Ovary (tissue), 3 donors: Measurements from ENCODE around the gene PHAF1.
"Not testable (repeated sequence)": the region's sequence is repeated elsewhere in the genome, so short reads cannot be mapped to it uniquely, and the experiment has no call there.

Experiments
- CTCF ChIP-seq, 3 donors: fragments of 450-650 bp in 2 of 3; fragments of 200-600 bp in 1 of 3; IDR thresholded peaks; one replicate each; pipeline versions ENCODE4 v1.5.1 to v1.8.0; 2016 to 2022; ENCODE audit warnings: antibody characterized with exemption in 3 of 3, mild to moderate bottlenecking in 1 of 3
- EP300 ChIP-seq: sonication (generic); formaldehyde crosslinking; IDR thresholded peaks from one replicate; pipeline ENCODE4 v1.6.1; 2017; ENCODE audit warnings: antibody characterized with exemption
- POLR2A ChIP-seq: fragments of 450-650 bp; IDR thresholded peaks from one replicate; pipeline ENCODE4 v1.6.1; 2017; ENCODE audit warnings: antibody characterized with exemption, mild to moderate bottlenecking, moderate library complexity
- donor health status: DM: no; HTN: no; CAD: no.

- TF ChIP-seq CTCF (IDR thresholded peaks at IDR 0.05); POLR2A; EP300: not testable (repeated sequence)
These were observed 13.1 kb downstream of the PHAF1 start for GRCh38 chr16:67122799-67123198.
